Mesothelial cell of epicardium (in vitro differentiated cells): Measurements from ENCODE around the gene NACC2. TPM values are rescaled to one million over a fixed set of nuclear protein-coding genes. Genes with fewer than 3 reads are reported as not detected.

Experiments used
- DNase-seq, 2 experiments: peaks; one replicate each; pipeline ENCODE4 v3.0.0; 2021; ENCODE audit warnings: low spot score in 2 of 2; ENCODE audit not compliant: unreplicated experiment in 2 of 2
- H3K27ac Mint-ChIP-seq: 2 replicates; pipeline ENCODE4 v1.8.0; 2021; ENCODE audit warnings: mixed read lengths
- H3K27me3 Mint-ChIP-seq: 2 replicates; pipeline ENCODE4 v1.8.0; 2021; ENCODE audit warnings: low read depth, mixed read lengths
- H3K36me3 Mint-ChIP-seq: 2 replicates; pipeline ENCODE4 v1.8.0; 2021; ENCODE audit warnings: mixed read lengths
- H3K4me1 Mint-ChIP-seq: 2 replicates; pipeline ENCODE4 v1.8.0; 2021; ENCODE audit warnings: mixed read lengths
- H3K4me3 Mint-ChIP-seq: 2 replicates; pipeline ENCODE4 v1.8.0; 2021; ENCODE audit warnings: mild to moderate bottlenecking, moderate library complexity, mixed read lengths
- H3K9me3 Mint-ChIP-seq: 2 replicates; pipeline ENCODE4 v1.8.0; 2021; ENCODE audit warnings: mixed read lengths
- CTCF ChIP-seq: fragments of 200-600 bp; sonication (generic); IDR thresholded peaks from one replicate; pipeline ENCODE4 v1.5.0; 2021; ENCODE audit warnings: antibody characterized with exemption; ENCODE audit not compliant: unreplicated experiment
- total RNA-seq: library from RNA; stranded (reverse); gene quantifications from 3 replicates; pipeline ENCODE4 v1.2.1, GENCODE V29; 2021

NACC2 gene
- total RNA-seq, 1 donor from 2014 or later = 18.4 TPM

GRCh38 chr9:135987838-135988404, 107.2 kb downstream of the NACC2 start:
- Mint-ChIP-seq H3K27me3 (peaks cover 4% of the 10 kb centered on the region), H3K4me1 (peaks cover 33% of the 10 kb centered on the region), H3K9me3 (no peaks in the 10 kb centered on the region), H3K36me3 (no peaks in the 10 kb centered on the region), H3K4me3 (no peak overlapping the region), H3K27ac (no peak overlapping the region)
- no peak for DNase-seq
- TF ChIP-seq CTCF = no peak

- no peak overlapping the region for H3K4me3 Mint-ChIP-seq
- no peak for DNase-seq
- H3K27ac Mint-ChIP-seq = no peak overlapping the region
- H3K36me3 Mint-ChIP-seq = no peaks in the 10 kb centered on the region
- TF ChIP-seq CTCF = no peak
- peaks cover 29% of the 10 kb centered on the region for H3K4me1 Mint-ChIP-seq
- H3K27me3 Mint-ChIP-seq = peaks cover 4% of the 10 kb centered on the region
- no peaks in the 10 kb centered on the region for H3K9me3 Mint-ChIP-seq
These were observed 108.5 kb downstream of the NACC2 start for GRCh38 chr9:135986605-135987004.

GRCh38 chr9:135985889-135986288, 109.2 kb downstream of the NACC2 start:
- H3K27me3 Mint-ChIP-seq = peaks cover 4% of the 10 kb centered on the region
- peaks cover 25% of the 10 kb centered on the region for H3K4me1 Mint-ChIP-seq
- H3K36me3 Mint-ChIP-seq = no peaks in the 10 kb centered on the region
- H3K9me3 Mint-ChIP-seq = no peaks in the 10 kb centered on the region
- H3K27ac Mint-ChIP-seq = no peak overlapping the region
- no peak for TF ChIP-seq CTCF
- no peak overlapping the region for H3K4me3 Mint-ChIP-seq
- no peak for DNase-seq

- peaks cover 23% of the 10 kb centered on the region for H3K4me1 Mint-ChIP-seq
- H3K4me3 Mint-ChIP-seq = no peak overlapping the region
These were observed 109.7 kb downstream of the NACC2 start for GRCh38 chr9:135985459-135985774.

GRCh38 chr9:135984072-135984710, 110.9 kb downstream of the NACC2 start:
- TF ChIP-seq CTCF = no peak
- H3K9me3 Mint-ChIP-seq = no peaks in the 10 kb centered on the region
- peaks cover 5% of the 10 kb centered on the region for H3K27me3 Mint-ChIP-seq
- H3K4me1 Mint-ChIP-seq = peaks cover 13% of the 10 kb centered on the region
- no peaks in the 10 kb centered on the region for H3K36me3 Mint-ChIP-seq
- no peak for DNase-seq
- no peak overlapping the region for H3K27ac Mint-ChIP-seq
- H3K4me3 Mint-ChIP-seq = no peak overlapping the region

More at GRCh38 chr9:135985459-135985774, 109.7 kb downstream of the NACC2 start:
- DNase-seq = no peak
- Mint-ChIP-seq H3K36me3 (no peaks in the 10 kb centered on the region), H3K27me3 (peaks cover 4% of the 10 kb centered on the region), H3K9me3 (no peaks in the 10 kb centered on the region), H3K27ac (no peak overlapping the region)
- no peak for TF ChIP-seq CTCF
